Bronchial epithelial cell (primary cell): ENCODE data around the gene TAAR8. TPM values are rescaled to one million over a fixed set of nuclear protein-coding genes. Genes with fewer than 3 reads are reported as not detected.

Experiments used
- DNase-seq: peaks from one replicate; pipeline ENCODE4 v3.0.0-alpha.2; 2010; ENCODE audit warnings: low read depth
- FAIRE-seq: peaks from 2 replicates; lab custom pipeline; 2011; peaks lifted over from hg19 to GRCh38; lab: Jason Lieb, UNC
- H3K27me3 ChIP-seq: 2 replicates; pipeline ENCODE4 v1.5.1; 2011; ENCODE audit warnings: low read length; ENCODE audit not compliant: control insufficient read depth, insufficient read depth
- H3K36me3 ChIP-seq: 2 replicates; pipeline ENCODE4 v1.5.1; 2011; ENCODE audit warnings: low read length; ENCODE audit not compliant: control insufficient read depth, insufficient read depth
- H3K4me3 ChIP-seq: 2 replicates; pipeline ENCODE4 v1.5.1; 2011; ENCODE audit warnings: mild to moderate bottlenecking, low read depth, low read length, control low read depth
- total RNA-seq: library from RNA; depleted of rRNA; stranded (reverse); fragments of >200 nt; gene quantifications from 2 replicates; pipeline ENCODE4 v1.2.1, GENCODE V29; 2014
- TF ChIP-seq, protein P1 (sequence below): IDR thresholded peaks from 2 replicates; pipeline ENCODE4 v1.5.1; 2011; ENCODE audit warnings: mild to moderate bottlenecking, moderate library complexity, low read length, control low read depth, inconsistent platforms; ENCODE audit not compliant: insufficient read depth, severe bottlenecking

The TAAR8 gene
- total RNA-seq, 1 donor from 2014 or later, result not detected

DNA sequence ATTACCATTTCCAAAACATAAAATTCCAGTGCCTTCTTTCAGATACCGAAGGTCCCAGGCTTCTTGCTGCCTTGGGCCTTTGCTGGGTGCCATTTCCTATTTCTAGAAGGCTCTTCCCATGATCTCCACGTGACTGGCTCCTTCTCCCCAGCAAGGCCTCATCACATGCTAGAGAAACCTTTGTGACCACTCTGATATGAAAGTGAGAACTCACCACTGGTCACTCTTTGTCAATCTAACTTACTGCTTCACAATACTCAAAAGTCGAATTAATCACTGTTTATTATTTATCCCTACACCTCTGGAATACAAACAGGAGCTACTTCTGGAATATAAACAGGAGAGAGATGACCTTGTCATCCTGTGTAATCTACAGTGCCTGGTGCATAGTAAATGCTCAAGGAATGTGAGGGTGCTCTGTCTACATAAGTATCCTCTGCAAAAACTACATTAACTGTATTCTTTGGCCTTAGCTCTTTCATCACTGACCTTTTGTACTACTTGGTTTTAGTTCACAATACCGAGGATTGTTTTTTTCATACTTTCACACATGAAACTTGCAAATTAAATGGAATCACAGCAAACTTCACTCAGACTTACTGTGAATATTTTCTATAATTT is 41.2 kb upstream of the TAAR8 start:
- FAIRE-seq, result no peak
- H3K27me3 ChIP-seq, result no peaks in the 10 kb centered on the region
- peaks cover 2% of the 10 kb centered on the region for H3K36me3 ChIP-seq
- peak; percentile 8 for DNase-seq
- TF ChIP-seq, protein P1, sequence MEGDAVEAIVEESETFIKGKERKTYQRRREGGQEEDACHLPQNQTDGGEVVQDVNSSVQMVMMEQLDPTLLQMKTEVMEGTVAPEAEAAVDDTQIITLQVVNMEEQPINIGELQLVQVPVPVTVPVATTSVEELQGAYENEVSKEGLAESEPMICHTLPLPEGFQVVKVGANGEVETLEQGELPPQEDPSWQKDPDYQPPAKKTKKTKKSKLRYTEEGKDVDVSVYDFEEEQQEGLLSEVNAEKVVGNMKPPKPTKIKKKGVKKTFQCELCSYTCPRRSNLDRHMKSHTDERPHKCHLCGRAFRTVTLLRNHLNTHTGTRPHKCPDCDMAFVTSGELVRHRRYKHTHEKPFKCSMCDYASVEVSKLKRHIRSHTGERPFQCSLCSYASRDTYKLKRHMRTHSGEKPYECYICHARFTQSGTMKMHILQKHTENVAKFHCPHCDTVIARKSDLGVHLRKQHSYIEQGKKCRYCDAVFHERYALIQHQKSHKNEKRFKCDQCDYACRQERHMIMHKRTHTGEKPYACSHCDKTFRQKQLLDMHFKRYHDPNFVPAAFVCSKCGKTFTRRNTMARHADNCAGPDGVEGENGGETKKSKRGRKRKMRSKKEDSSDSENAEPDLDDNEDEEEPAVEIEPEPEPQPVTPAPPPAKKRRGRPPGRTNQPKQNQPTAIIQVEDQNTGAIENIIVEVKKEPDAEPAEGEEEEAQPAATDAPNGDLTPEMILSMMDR, result no peak
- H3K4me3 ChIP-seq, result no peak overlapping the region

DNA sequence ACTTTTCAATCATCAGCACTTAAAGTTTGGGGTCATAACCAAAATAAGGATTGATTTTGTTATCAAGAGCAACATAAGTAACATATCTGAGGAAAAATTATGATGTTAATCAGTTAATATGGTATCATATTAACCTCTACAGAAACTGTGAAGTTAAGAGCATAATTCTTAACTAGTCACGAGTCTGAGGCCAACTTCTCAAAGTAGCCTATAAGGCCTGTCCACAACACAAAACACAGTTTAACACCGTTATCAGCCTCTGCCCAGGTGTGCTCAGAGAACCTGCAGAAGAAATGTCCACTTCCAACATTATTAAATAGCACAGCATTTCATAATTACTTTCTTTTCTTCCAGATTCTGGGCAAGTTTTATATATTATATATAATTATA is 40.6 kb upstream of the TAAR8 start:
- no peak for FAIRE-seq
- H3K4me3 ChIP-seq, result peak overlapping the region; percentile 82

DNA sequence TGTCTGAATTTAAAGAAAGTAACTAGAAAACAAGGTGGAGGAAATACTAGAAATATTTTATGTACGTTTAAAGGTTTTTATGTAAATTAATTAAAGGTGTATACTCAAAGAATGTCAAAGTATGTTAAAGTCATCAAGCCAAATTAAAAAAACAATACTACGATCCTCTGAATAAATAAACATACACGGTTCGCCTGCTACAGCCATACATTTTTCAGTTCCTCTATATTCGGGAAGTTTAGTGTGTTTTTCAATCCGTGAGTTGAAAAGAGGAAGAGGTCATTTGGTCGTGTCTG is 40.2 kb upstream of the TAAR8 start:
- Histone ChIP-seq H3K4me3 (peak overlapping the region; percentile 82), H3K36me3 (peaks cover 2% of the 10 kb centered on the region), H3K27me3 (no peaks in the 10 kb centered on the region)
- no peak for DNase-seq
- TF ChIP-seq, protein P1, result no peak
- FAIRE-seq, result no peak

More for the DNA sequence above, 40.6 kb upstream of the TAAR8 start:
- TF ChIP-seq, protein P1, result no peak
- Histone ChIP-seq H3K27me3 (no peaks in the 10 kb centered on the region), H3K36me3 (peaks cover 2% of the 10 kb centered on the region)
- peak; percentile 8 for DNase-seq

DNA sequence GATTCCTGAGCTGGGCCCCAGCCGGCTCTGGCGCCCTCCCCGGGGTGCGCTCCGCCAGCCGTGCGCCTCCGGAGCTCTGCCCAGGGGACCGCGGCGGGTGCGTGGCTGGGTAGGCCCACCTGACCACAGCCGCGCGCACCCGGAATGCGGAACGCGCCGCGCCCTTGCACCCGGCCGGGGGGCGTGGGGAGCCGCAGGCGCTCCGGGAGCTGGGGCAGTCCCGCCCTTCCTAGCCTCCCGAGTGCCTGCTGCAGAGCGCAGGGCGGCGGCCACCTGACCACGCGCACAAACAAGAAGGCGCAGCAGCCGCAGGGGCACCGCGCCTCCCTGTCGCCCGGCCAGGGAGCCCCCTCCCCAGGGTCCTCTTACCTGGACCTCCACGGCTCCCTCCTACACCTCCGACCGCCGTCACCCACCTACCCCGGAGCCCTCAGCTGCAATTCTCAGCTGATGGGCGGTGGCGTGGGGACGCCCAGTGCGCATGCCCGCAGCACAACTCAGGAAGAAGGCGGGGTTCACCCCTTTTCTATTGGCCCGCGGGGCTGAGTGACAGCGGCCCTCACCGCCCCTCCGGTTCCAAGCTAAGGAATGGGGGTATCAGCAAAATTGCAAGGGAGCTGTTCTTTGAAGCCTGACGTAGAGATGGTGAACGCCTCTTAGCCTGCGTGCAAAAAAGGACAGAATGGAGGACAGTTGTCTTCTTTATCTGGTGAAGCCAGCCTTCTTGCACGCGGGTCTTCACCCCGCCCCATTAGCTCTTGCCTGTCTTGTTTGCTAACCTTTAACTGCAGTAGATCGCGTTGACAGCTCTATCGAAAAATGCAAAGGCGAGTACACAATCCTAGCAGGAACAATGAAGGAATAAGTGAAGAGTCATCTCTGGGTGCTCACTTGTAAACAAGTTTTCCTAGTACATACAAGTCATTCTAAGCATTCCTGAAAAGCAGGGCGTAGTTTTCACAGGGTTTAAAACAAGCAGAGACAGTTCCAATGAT is 39.5 kb upstream of the TAAR8 start, which contains the start of gene STX7:
Gene STX7, minus strand, starts transcription at position 479 of the 995 bp plus-strand sequence. CDS start 9,586 bp downstream, outside the sequence.
- peaks cover 2% of the 10 kb centered on the region for H3K36me3 ChIP-seq
- no peak for FAIRE-seq
- DNase-seq, result peak; percentile 92
- H3K4me3 ChIP-seq, result peak within 1 kb of the TSS; percentile 82
- TF ChIP-seq, protein P1, result no peak
- no peaks in the 10 kb centered on the region for H3K27me3 ChIP-seq

DNA sequence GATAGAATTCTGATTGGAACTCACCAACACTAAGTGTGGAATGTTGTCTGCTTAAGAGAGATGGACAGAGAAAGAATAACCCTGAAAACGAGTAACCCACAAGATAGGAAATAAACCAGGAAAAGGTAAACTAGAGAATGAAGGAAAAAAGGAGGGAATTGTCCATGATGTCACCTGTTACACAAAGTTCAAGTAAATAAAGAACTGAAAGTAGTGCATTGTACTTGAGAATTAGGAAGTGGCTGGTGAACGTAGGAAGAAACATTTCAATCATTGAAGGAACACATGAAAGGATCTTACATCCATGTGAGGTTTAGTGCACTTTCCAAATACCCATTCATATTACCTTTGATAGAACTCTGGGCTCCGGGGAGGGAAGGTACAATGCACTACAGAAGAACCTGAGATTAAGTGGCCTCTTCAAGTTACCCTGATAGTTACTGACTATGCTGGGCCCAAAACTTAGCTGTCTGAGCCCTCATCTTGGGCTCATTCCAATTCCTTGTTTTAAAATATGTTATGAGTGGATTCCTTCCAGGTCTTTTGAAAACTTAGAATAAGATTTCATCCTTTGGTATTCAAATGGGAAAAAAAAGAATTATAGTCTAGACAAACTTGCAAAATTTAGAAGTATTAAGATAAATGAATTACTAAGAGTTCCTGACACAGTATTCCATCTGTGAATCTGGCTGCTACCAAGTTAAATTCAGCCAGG is 38.5 kb upstream of the TAAR8 start:
- FAIRE-seq (no peak), DNase-seq (peak; percentile 8)
- Histone ChIP-seq H3K36me3 (no peaks in the 10 kb centered on the region), H3K4me3 (no peak overlapping the region), H3K27me3 (no peaks in the 10 kb centered on the region)
- TF ChIP-seq, protein P1, result no peak
